HEK293 (cell line): ENCODE data around the gene RPL35.
"Not testable (repeated sequence)": the region's sequence is repeated elsewhere in the genome, so short reads cannot be mapped to it uniquely, and the experiment has no call there.

Source experiments
- CTCF ChIA-PET: fragments of 350-600 bp; formaldehyde crosslinking; extraction: SDS; loops from one replicate; lab custom pipeline; 2021; ENCODE audit warnings: antibody characterized with exemption; lab: Yijun Ruan, JAX
- POLR2A ChIA-PET: fragments of 300-600 bp; formaldehyde crosslinking; extraction: SDS; loops from one replicate; lab custom pipeline; 2020; ENCODE audit warnings: antibody characterized with exemption, inconsistent platforms; lab: Yijun Ruan, JAX
- H3K27ac ChIP-seq: fragments of 200-500 bp; sonication (Bioruptor generic); 2 replicates; pipeline ENCODE4 v1.5.1; 2014; ENCODE audit warnings: low read depth, low read length, control low read depth, inconsistent platforms; ENCODE audit errors: extremely low read depth
- H3K36me3 ChIP-seq, 2 experiments: fragments of 200-500 bp in 1 of 2; sonication (Bioruptor generic) in 1 of 2; 1 replicate in 1 of 2; 2 replicates in 1 of 2; pipeline ENCODE4 v1.5.1; 2014 to 2017; ENCODE audit warnings: inconsistent platforms in 2 of 2, low read length in 2 of 2; ENCODE audit not compliant: control insufficient read depth in 2 of 2, insufficient read depth in 1 of 2
- H3K4me1 ChIP-seq: fragments of 200-500 bp; sonication (Bioruptor generic); 2 replicates; pipeline ENCODE4 v1.5.1; 2014; ENCODE audit warnings: mild to moderate bottlenecking, low read length, inconsistent platforms; ENCODE audit not compliant: control insufficient read depth, insufficient read depth
- H3K4me3 ChIP-seq: 2 replicates; pipeline ENCODE4 v1.5.1; 2011; ENCODE audit warnings: low read depth, mild to moderate bottlenecking, control low read depth, low read length, moderate library complexity
- H3K9me3 ChIP-seq: fragments of 200-500 bp; sonication (Bioruptor generic); 2 replicates; pipeline ENCODE4 v1.5.1; 2014; ENCODE audit warnings: low read depth, low read length, inconsistent platforms; ENCODE audit not compliant: control insufficient read depth, insufficient read depth
- PRDM2 ChIP-seq: fragments of 450-650 bp; formaldehyde crosslinking; IDR thresholded peaks from 2 replicates; pipeline ENCODE4 v1.5.1; 2016; ENCODE audit warnings: missing biosample characterization, missing genetic modification characterization, borderline replicate concordance
- PRDM4 ChIP-seq: fragments of 450-650 bp; formaldehyde crosslinking; IDR thresholded peaks from 2 replicates; pipeline ENCODE4 v1.5.1; 2017; ENCODE audit warnings: missing biosample characterization, missing genetic modification characterization
- ZBTB8A ChIP-seq: fragments of 450-650 bp; formaldehyde crosslinking; IDR thresholded peaks from 2 replicates; pipeline ENCODE4 v1.5.1; 2016; ENCODE audit warnings: missing biosample characterization, missing genetic modification characterization
- ZNF121 ChIP-seq: fragments of 450-650 bp; formaldehyde crosslinking; IDR thresholded peaks from 2 replicates; pipeline ENCODE4 v1.5.1; 2016; ENCODE audit warnings: missing biosample characterization, missing genetic modification characterization
- ZNF132 ChIP-seq: fragments of 450-650 bp; formaldehyde crosslinking; IDR thresholded peaks from 2 replicates; pipeline ENCODE4 v1.5.1; 2017; ENCODE audit warnings: missing biosample characterization, missing genetic modification characterization, borderline replicate concordance
- ZNF184 ChIP-seq: fragments of 450-650 bp; IDR thresholded peaks from 2 replicates; pipeline ENCODE4 v1.5.1; 2018; ENCODE audit warnings: missing biosample characterization, mild to moderate bottlenecking, missing genetic modification characterization
- ZNF214 ChIP-seq: fragments of 450-650 bp; formaldehyde crosslinking; IDR thresholded peaks from 2 replicates; pipeline ENCODE4 v1.5.1; 2017; ENCODE audit warnings: missing biosample characterization, mild to moderate bottlenecking, missing genetic modification characterization, borderline replicate concordance
- ZNF354C ChIP-seq: fragments of 450-650 bp; formaldehyde crosslinking; IDR thresholded peaks from 2 replicates; pipeline ENCODE4 v1.5.1; 2016; ENCODE audit warnings: missing biosample characterization, missing genetic modification characterization, low read depth, borderline replicate concordance
- ZNF426 ChIP-seq: fragments of 450-650 bp; formaldehyde crosslinking; IDR thresholded peaks from 2 replicates; pipeline ENCODE4 v1.5.1; 2017; ENCODE audit warnings: missing biosample characterization, missing genetic modification characterization, mild to moderate bottlenecking, inconsistent platforms, moderate library complexity
- ZNF433 ChIP-seq: fragments of 450-650 bp; formaldehyde crosslinking; IDR thresholded peaks from 2 replicates; pipeline ENCODE4 v1.5.1; 2016; ENCODE audit warnings: missing biosample characterization, missing genetic modification characterization, low read depth
- ZNF518A ChIP-seq: fragments of 450-650 bp; formaldehyde crosslinking; conservative IDR thresholded peaks from 2 replicates; pipeline ENCODE4 v1.5.1; 2016; ENCODE audit warnings: low read depth, missing biosample characterization, missing genetic modification characterization
- ZNF549 ChIP-seq: fragments of 450-650 bp; IDR thresholded peaks from 2 replicates; pipeline ENCODE4 v1.5.1; 2018; ENCODE audit warnings: missing biosample characterization, missing genetic modification characterization, mild to moderate bottlenecking, inconsistent platforms, moderate library complexity
- ZNF701 ChIP-seq: fragments of 450-650 bp; formaldehyde crosslinking; IDR thresholded peaks from 2 replicates; pipeline ENCODE4 v1.5.1; 2016; ENCODE audit warnings: missing biosample characterization, missing genetic modification characterization
- ZNF768 ChIP-seq: fragments of 450-650 bp; formaldehyde crosslinking; IDR thresholded peaks from 2 replicates; pipeline ENCODE4 v1.5.1; 2018; ENCODE audit warnings: missing biosample characterization, mild to moderate bottlenecking, missing genetic modification characterization
- ZSCAN18 ChIP-seq: fragments of 450-650 bp; formaldehyde crosslinking; IDR thresholded peaks from 2 replicates; pipeline ENCODE4 v1.5.1; 2016; ENCODE audit warnings: missing biosample characterization, missing genetic modification characterization

RPL35 gene

GRCh38 chr9:124846969-124847368 is 14.8 kb downstream of the RPL35 start:
- no peaks in the 10 kb centered on the region for H3K36me3 ChIP-seq
- no peak overlapping the region for H3K4me3 ChIP-seq
- H3K9me3 ChIP-seq = no peaks in the 10 kb centered on the region
- POLR2A ChIA-PET = interaction anchor here (0.6 kb wide), 1 partner anchor 31 kb away, joined by 4 read pairs; no protein-coding TSS in a partner anchor
- CTCF ChIA-PET = interaction anchor here (0.6 to 31.1 kb wide), 6 partner anchors 9 to 644 kb away, joined by 3 to 1257 read pairs (median 5); partner anchors contain the start of genes NR6A1 and OLFML2A
- H3K4me1 ChIP-seq = no peaks in the 10 kb centered on the region
- TF ChIP-seq PRDM4 (tag by site-specific recombination) (no peak), ZNF549 (tag by site-specific recombination) (no peak)
- H3K27ac ChIP-seq = no peak overlapping the region

- H3K4me3 ChIP-seq, H3K27ac ChIP-seq, H3K36me3 ChIP-seq, H3K9me3 ChIP-seq, H3K4me1 ChIP-seq: not testable (repeated sequence)
- ChIA-PET POLR2A (interaction anchor here (0.6 to 0.9 kb wide), 2 partner anchors 31 to 395 kb away, joined by 3 to 4 read pairs; partner anchors contain the start of gene HSPA5), CTCF (interaction anchor here (0.6 to 31.1 kb wide), 8 partner anchors 10 to 645 kb away, joined by 3 to 1257 read pairs (median 5); partner anchors contain the start of genes NR6A1 and OLFML2A)
Observed at GRCh38 chr9:124846467-124846866, 15.3 kb downstream of the RPL35 start.

- ChIA-PET POLR2A (interaction anchor here (0.7 kb wide), 1 partner anchor 67 kb away, joined by 3 read pairs; no protein-coding TSS in a partner anchor), CTCF (interaction anchor here (0.7 to 31.1 kb wide), 3 partner anchors 10 to 205 kb away, joined by 7 to 1257 read pairs (median 154); partner anchors contain the start of genes NR6A1, OLFML2A and WDR38)
- Histone ChIP-seq H3K4me1 (no peaks in the 10 kb centered on the region), H3K36me3 (no peaks in the 10 kb centered on the region), H3K9me3 (no peaks in the 10 kb centered on the region), H3K4me3 (no peak overlapping the region), H3K27ac (no peak overlapping the region)
- TF ChIP-seq ZNF132 = no peak
- TF ChIP-seq ZNF433 (tag by site-specific recombination) = no peak
- no peak for TF ChIP-seq ZSCAN18 (tag by site-specific recombination)
- no peak for TF ChIP-seq ZNF214 (tag by site-specific recombination)
- TF ChIP-seq PRDM2 (tag by site-specific recombination) = no peak
- TF ChIP-seq ZNF426 (tag by site-specific recombination) = no peak
- no peak for TF ChIP-seq ZNF768 (tag by site-specific recombination)
- no peak for TF ChIP-seq ZNF121 (tag by site-specific recombination)
- TF ChIP-seq ZNF518A (tag by site-specific recombination) = no peak
- no peak for TF ChIP-seq ZNF354C
- no peak for TF ChIP-seq ZNF701
- no peak for TF ChIP-seq ZNF184 (tag by site-specific recombination)
- no peak for TF ChIP-seq ZBTB8A (tag by site-specific recombination)
Observed at GRCh38 chr9:124844291-124844690, 17.5 kb downstream of the RPL35 start.
